ENCODE measurements around the gene ZNF221.

- TF ChIP-seq CTCF (IDR thresholded peaks at IDR 0.05) (no peak), POLR2AphosphoS5 (IDR thresholded peaks at IDR 0.05) (no peak)
Observed at GRCh38 chr19:43913383-43913782, 37.6 kb upstream of the ZNF221 start.
